Fibroblast of the aortic adventitia (primary cell): ENCODE measurements around the gene CDH13. TPM values are rescaled to one million over a fixed set of nuclear protein-coding genes. Genes with fewer than 3 reads are reported as not detected.

Experiments used
- DNase-seq: peaks from one replicate; pipeline ENCODE4 v3.0.0-alpha.2; 2010; ENCODE audit warnings: low read depth
- H3K4me3 ChIP-seq: 2 replicates; pipeline ENCODE4 v1.5.1; 2011; ENCODE audit warnings: low read depth, mild to moderate bottlenecking, control low read depth, low read length, moderate library complexity
- CTCF ChIP-seq: IDR thresholded peaks from 2 replicates; pipeline ENCODE4 v1.5.1; 2011; ENCODE audit warnings: mild to moderate bottlenecking, low read length, control low read depth, inconsistent platforms; ENCODE audit not compliant: insufficient read depth
- total RNA-seq: library from RNA; depleted of rRNA; stranded (reverse); fragments of >200 nt; gene quantifications from 2 replicates; pipeline ENCODE4 v1.2.3, GENCODE V29; 2012; ENCODE audit warnings: low replicate concordance

The CDH13 gene
- total RNA-seq, 1 donor, result 55.7 TPM

GRCh38 chr16:83627996-83628395, 1001.2 kb downstream of the CDH13 start:
- no peak for DNase-seq
- no peak for TF ChIP-seq CTCF
- no peak overlapping the region for H3K4me3 ChIP-seq

GRCh38 chr16:83629426-83629825, 1002.7 kb downstream of the CDH13 start:
- no peak overlapping the region for H3K4me3 ChIP-seq
- no peak for TF ChIP-seq CTCF
- DNase-seq, result no peak

- TF ChIP-seq CTCF, result no peak
- no peak for DNase-seq
- no peak overlapping the region for H3K4me3 ChIP-seq
These were observed 1003.1 kb downstream of the CDH13 start for GRCh38 chr16:83629836-83630235.

- H3K4me3 ChIP-seq, result no peak overlapping the region
- no peak for DNase-seq
- TF ChIP-seq CTCF, result no peak
These were observed 1004.2 kb downstream of the CDH13 start for GRCh38 chr16:83630979-83631378.

- TF ChIP-seq CTCF, result no peak
- no peak for DNase-seq
- H3K4me3 ChIP-seq, result no peak overlapping the region
These were observed 1006.5 kb downstream of the CDH13 start for GRCh38 chr16:83633286-83633685.

- no peak for DNase-seq
- TF ChIP-seq CTCF, result no peak
- H3K4me3 ChIP-seq, result no peak overlapping the region
These were observed 1021.6 kb downstream of the CDH13 start for GRCh38 chr16:83648347-83648746.

- no peak for DNase-seq
- no peak for TF ChIP-seq CTCF
- H3K4me3 ChIP-seq, result no peak overlapping the region
These were observed 1025.1 kb downstream of the CDH13 start for GRCh38 chr16:83651871-83652270.
